Endometrium (tissue), 2 donors: Measurements from ENCODE around the gene OSBPL10.

Source experiments
- FAIRE-seq: peaks from 2 replicates; lab custom pipeline; 2012; peaks lifted over from hg19 to GRCh38; lab: Jason Lieb, UNC
- donor health status: control.
- donor health status: control.

The OSBPL10 gene

DNA sequence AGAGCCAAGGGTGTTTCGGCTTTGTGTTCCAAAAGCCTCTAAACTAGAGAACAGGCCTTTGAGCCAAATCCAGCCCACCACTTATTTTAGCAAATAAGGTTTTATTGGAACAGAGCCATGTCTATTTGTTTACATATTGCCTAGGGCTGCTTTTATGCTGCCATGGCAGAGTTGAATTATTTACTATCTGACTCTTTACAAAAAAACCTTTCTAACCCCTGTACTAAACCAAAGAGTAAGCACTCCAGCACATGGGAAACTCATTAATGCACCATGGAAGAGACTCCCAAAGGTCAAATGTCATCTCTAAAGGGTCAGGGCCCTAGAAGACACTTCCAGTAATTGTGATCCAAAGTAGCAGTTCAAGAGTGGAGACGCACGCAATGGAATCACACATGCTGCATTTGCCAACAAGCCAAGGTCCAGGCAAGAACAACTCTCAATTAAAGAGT lies 22.3 kb downstream of the OSBPL10 start:
- FAIRE-seq = no peak

- no peak for FAIRE-seq
These were observed 24.0 kb downstream of the OSBPL10 start for GRCh38 chr3:31957106-31957505.

GRCh38 chr3:31955581-31955980 lies 25.5 kb downstream of the OSBPL10 start:
- FAIRE-seq = no peak

DNA sequence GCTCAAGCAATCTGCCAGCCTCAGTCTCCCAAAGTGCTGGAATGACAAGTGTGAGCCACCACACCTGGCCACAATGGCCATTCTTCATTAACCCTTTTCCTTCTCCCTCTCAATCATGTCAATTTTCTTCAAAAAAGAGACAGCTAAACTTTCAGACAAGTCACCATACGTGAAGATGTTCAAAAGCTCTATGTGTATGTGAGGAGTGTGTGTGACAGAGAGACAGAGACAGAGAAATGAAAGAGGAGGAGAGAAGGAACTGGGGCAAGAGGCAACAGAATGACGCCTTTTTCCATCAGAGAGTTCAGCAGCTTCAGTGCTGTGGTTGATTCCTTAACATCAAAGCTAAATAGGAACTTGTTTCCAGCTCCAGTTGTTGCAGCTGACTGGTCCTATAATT lies 27.4 kb downstream of the OSBPL10 start:
- no peak for FAIRE-seq

GRCh38 chr3:31953091-31953490 lies 28.0 kb downstream of the OSBPL10 start:
- FAIRE-seq = no peak

DNA sequence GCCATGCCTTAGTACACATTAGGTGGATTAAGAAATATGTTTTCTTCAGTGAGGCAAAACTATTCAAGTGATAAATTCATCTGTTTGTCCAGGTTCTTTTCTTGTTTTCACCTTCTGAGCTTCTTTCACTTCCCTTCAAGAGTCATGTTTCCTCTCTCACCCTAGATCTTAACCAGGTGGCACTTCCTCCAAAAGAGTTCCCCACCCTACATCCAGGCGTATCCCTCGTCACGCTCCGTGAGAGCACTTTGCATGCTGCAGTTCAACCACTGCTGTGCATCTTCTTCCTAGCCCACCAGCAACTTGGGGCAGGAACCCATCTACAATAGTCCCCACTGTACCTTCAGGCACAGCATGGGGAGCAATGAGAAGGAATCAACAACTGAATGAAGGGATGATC lies 28.9 kb downstream of the OSBPL10 start:
- FAIRE-seq = no peak

GRCh38 chr3:31948280-31948679 lies 32.8 kb downstream of the OSBPL10 start:
- no peak for FAIRE-seq

GRCh38 chr3:31947671-31948091 lies 33.4 kb downstream of the OSBPL10 start:
- FAIRE-seq = no peak

- FAIRE-seq = no peak
These were observed 33.9 kb downstream of the OSBPL10 start for GRCh38 chr3:31947162-31947561.

GRCh38 chr3:31946484-31947081 lies 34.5 kb downstream of the OSBPL10 start:
- no peak for FAIRE-seq

DNA sequence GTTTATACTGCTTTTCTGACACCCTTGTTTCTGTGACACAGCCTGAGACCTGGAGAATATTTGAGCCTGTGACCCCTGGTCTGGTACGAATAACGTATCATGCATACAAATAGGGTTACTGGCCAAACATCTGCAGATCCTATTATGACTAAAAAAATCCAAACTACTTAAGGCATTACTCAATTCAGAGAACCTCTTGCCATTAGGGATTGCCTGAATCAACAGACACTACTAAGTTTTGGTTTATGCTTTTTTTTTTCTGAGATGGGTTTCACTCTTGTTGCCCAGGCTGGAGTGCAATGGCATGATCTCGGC lies 35.4 kb downstream of the OSBPL10 start:
- FAIRE-seq = no peak

- FAIRE-seq = no peak
These were observed 38.0 kb downstream of the OSBPL10 start for GRCh38 chr3:31943041-31943440.

GRCh38 chr3:31942446-31942845 lies 38.6 kb downstream of the OSBPL10 start:
- FAIRE-seq = no peak

DNA sequence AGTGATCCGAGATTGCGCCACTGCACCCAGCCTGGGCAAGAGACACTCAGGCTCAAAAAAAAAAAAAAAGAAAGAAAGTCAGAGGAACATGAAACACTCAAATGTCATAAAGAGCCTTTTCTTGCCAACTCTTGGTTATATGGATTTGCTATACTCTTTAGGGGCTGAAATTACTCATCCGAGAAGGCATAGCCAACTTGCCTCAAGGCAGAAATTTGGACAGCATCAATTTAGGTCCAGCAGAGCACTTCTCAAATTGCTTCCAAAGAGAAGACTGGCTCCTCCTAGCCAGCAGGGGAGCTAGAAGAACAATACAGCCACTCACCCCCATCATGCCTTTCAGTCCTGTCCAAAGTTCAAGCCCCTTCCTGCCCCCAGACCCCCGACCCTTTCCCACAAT lies 43.8 kb downstream of the OSBPL10 start:
- no peak for FAIRE-seq

DNA sequence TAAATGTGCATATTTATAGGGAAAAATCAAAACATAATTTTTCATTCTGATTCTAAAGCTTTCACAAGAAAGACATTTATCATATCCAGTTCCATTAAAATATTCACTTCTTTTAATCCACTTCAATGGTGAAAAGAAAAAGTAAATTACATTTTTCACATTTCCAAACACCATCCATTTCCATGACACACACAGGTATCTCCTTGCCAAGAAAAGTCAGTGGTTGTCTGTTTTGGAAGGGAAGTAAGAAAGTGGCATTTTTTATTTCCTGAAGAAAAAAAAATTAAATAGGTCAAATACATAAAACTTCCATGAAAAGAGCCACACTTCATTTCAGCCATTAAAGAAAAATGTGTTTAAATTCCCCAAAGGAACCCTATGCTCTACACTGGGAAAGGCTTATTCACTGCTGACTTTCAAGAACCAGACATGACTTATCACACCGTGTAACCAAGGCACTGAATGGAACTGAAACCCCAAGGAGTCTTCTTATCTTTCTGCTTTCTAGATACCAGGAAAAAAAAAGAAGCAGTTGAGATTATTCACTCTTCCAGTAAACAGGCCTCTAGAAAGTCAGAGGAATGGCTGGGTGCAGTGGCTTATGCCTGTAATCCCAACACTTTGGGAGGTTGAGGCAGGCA lies 44.5 kb downstream of the OSBPL10 start:
- peak; percentile 96 for FAIRE-seq

- FAIRE-seq = no peak
These were observed 46.2 kb downstream of the OSBPL10 start for GRCh38 chr3:31934866-31935265.

GRCh38 chr3:31934018-31934417 lies 47.0 kb downstream of the OSBPL10 start:
- FAIRE-seq = peak; percentile 83

DNA sequence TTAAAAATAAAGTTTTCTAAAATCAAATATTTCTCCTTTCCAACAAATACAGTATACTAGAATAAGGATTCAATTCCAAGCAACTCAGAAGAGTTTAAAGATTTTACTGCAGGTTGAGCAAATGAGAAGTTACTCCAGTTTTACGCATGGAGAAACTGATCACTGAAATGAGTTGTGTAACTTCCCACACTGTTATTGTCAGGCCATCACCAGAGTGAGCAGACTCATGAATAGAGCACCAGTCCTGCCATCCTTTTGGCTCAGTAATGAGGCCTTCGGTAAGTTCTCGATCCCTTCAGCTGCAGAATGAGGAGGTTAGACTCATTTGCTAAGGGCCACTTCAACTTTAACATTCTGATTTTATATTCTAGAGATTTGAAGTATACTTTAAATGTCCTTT lies 48.1 kb downstream of the OSBPL10 start:
- FAIRE-seq = no peak

DNA sequence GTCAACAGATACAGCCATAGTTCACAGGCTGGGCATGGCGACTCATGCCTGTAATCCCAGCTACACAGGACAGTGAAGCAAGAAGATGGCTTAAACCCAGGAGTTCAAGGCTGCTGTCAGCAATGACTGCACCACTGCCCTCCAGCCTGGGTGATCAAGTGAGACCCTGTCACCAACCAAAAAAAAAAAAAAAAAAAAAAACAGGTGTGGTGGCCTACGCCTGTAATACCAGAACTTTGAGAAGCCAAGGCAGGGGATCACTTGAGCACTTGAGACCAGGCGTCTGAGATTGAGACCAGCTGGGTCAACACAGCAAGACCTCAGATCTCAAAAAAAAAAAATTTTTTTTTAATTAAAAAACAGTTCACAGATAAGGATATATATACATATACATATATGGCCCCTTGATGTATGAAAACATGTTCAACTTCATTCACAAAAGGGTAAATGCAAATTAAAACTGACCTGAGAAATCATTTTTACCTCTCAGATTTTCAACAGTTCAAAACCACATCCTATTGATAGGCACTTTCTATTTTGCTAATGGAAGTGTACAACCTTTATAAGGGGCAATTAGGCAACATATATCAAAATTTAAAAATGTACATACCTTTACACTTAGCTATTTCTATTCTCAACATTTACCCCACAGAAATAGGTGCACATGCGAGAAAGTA lies 51.1 kb downstream of the OSBPL10 start:
- FAIRE-seq = no peak

- no peak for FAIRE-seq
These were observed 53.3 kb downstream of the OSBPL10 start for GRCh38 chr3:31927811-31928210.

DNA sequence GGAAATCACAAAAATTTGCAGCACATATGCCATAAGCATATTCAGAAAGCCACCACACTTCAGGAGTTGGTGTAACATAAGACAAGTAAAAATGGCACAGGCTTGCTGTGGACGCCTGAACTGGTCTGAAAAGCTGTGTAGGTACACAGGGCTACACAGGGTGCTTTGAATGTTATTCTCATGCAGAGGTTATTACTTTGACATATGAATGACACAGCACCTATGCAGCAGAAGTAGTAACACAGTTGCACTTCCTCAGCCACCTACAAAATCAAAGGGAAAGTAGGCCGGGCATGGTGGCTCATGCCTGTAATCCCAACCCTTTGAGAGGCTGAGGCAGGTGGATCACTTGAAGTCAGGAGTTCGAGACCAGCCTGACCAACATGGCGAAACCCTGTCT lies 54.5 kb downstream of the OSBPL10 start:
- no peak for FAIRE-seq

- FAIRE-seq = no peak
These were observed 55.8 kb downstream of the OSBPL10 start for GRCh38 chr3:31925271-31925630.

DNA sequence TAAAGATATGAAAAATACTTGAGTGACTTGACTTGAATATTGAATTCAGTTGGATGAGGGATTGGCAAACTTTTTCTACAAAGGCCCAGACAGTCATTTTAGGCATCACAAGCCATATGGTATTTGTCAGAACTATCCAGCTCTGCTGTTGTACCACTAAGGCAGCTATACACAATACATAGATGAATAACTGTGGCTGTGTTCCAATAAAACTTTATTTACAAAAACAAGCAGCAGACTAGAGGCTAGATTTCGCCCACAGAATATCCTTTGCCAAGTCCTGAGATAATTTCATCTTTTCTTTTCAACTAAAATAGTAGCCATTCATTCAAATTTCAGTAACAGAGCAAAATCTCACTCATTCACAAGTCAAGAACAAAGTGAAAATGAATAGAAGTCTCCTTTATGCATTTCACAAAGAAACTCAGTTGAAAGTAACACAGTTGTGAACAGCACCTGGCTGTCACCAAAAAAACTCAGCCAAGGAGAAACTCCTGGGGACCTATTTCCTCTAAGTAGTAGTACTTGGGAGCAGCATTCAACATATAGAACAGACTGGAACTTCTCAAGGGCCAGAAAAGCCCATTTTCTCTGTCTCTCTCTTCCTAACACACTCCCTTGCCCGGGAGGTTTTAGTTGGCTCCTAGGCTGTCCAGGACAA lies 56.3 kb downstream of the OSBPL10 start:
- FAIRE-seq = no peak
